Measurements from ENCODE around the gene KIF2C.
"Not testable (repeated sequence)": the region's sequence is repeated elsewhere in the genome, so short reads cannot be mapped to it uniquely, and the experiment has no call there.

Gene KIF2C

GRCh38 chr1:44805311-44806024 lies 65.8 kb downstream of the KIF2C start:
- no peak for TF ChIP-seq ZNF274 (IDR thresholded peaks at IDR 0.05; ENCODE audit: low read depth, low read length)
- H3K4me3 ChIP-seq (ENCODE audit: low read length): no peak overlapping the region

- no peak for TF ChIP-seq ZNF274 (IDR thresholded peaks at IDR 0.05; ENCODE audit: low read depth, low read length)
- no peak overlapping the region for H3K4me3 ChIP-seq (ENCODE audit: low read length)
These were observed 66.5 kb downstream of the KIF2C start for GRCh38 chr1:44806025-44806703.

- H3K4me3 ChIP-seq (ENCODE audit: low read length): no peak within 1 kb of the TSS
- no peak for TF ChIP-seq ZNF274 (IDR thresholded peaks at IDR 0.05; ENCODE audit: low read depth, low read length)
These were observed 67.2 kb downstream of the KIF2C start, which contains the start of gene DYNLT4 for GRCh38 chr1:44806704-44807363. TSS of gene DYNLT4 (minus strand) at chr1:44807351. CDS start at chr1:44806668, 683 bp downstream.

- H3K4me3 ChIP-seq (ENCODE audit: low read length): no peak overlapping the region
- TF ChIP-seq ZNF274 (IDR thresholded peaks at IDR 0.05; ENCODE audit: low read depth, low read length): no peak
These were observed 67.9 kb downstream of the KIF2C start for GRCh38 chr1:44807364-44808062.

GRCh38 chr1:44808063-44808937 lies 68.7 kb downstream of the KIF2C start, which contains the start of gene BTBD19:
TSS of gene BTBD19 (plus strand) at chr1:44808523. CDS start at chr1:44808821, 298 bp downstream.
- TF ChIP-seq ZNF274 (IDR thresholded peaks at IDR 0.05; ENCODE audit: low read depth, low read length): no peak
- H3K4me3 ChIP-seq (ENCODE audit: low read length): no peak within 1 kb of the TSS

GRCh38 chr1:44808938-44809917 lies 69.6 kb downstream of the KIF2C start:
- H3K4me3 ChIP-seq (ENCODE audit: low read length): no peak overlapping the region
- TF ChIP-seq ZNF274 (IDR thresholded peaks at IDR 0.05; ENCODE audit: low read depth, low read length): no peak

GRCh38 chr1:44810101-44810761 lies 70.6 kb downstream of the KIF2C start:
- no peak for TF ChIP-seq ZNF274 (IDR thresholded peaks at IDR 0.05; ENCODE audit: low read depth, low read length)

GRCh38 chr1:44810762-44811105 lies 71.1 kb downstream of the KIF2C start:
- H3K4me3 ChIP-seq (ENCODE audit: low read length): not testable (repeated sequence)

More at GRCh38 chr1:44810101-44810761, 70.6 kb downstream of the KIF2C start:
- H3K4me3 ChIP-seq (ENCODE audit: low read length): no peak overlapping the region

- no peak for TF ChIP-seq ZNF274 (IDR thresholded peaks at IDR 0.05; ENCODE audit: low read depth, low read length)
- H3K4me3 ChIP-seq (ENCODE audit: low read length): no peak overlapping the region
These were observed 71.6 kb downstream of the KIF2C start for GRCh38 chr1:44811234-44811633.

GRCh38 chr1:44812822-44813543 lies 73.3 kb downstream of the KIF2C start:
- TF ChIP-seq ZNF274 (IDR thresholded peaks at IDR 0.05; ENCODE audit: low read depth, low read length): no peak
- no peak overlapping the region; the same call in 1 of the 2 replicates for H3K4me3 ChIP-seq (ENCODE audit: low read length)

GRCh38 chr1:44815926-44816325 lies 76.3 kb downstream of the KIF2C start:
- not testable (repeated sequence) for H3K4me3 ChIP-seq (ENCODE audit: low read length)

All from GM08714 (cell line).